ENCODE measurements around the gene PHLDB3. TPM values are rescaled to one million over a fixed set of nuclear protein-coding genes. Genes with fewer than 3 reads are reported as not detected.

Gene PHLDB3
- polyA plus RNA-seq, 1 donor from 2014 or later: 5.6 TPM

DNA sequence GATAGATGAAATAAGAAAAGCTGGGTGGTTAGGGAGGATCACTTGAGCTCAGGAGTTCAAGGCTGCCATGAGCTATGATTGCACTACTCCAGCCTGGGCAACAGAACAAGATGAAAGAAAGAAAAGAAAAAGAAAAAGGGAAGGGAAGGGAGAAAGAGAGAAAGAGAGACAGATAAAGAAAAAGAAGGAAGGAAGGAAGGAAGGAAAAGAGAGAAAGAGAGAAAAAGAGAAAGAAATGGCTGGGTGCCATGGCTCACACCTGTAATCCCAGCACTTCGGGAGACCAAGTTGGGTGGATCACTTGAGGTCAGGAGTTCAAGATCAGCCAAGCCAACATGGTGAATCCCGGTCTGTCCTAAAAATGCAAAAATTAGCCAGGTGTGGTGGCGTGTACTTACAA is 68.8 kb downstream of the PHLDB3 start:
- no peaks in the 10 kb centered on the region for H3K36me3 ChIP-seq (ENCODE audit: insufficient read depth, low read length)
- no peaks in the 10 kb centered on the region for H3K9me3 ChIP-seq (ENCODE audit: low read length)
- no peak overlapping the region for H3K4me3 ChIP-seq (ENCODE audit: low read length)
- H3K79me2 ChIP-seq (replicated peaks; ENCODE audit: insufficient read depth, low read length): no peaks in the 10 kb centered on the region
- no peaks in the 10 kb centered on the region for H3K27me3 ChIP-seq (ENCODE audit: insufficient read depth, low read depth, low read length)
- H3K4me2 ChIP-seq (ENCODE audit: low read length): no peak overlapping the region
- H3F3A ChIP-seq (ENCODE audit: insufficient read depth, low read length, poor library complexity, severe bottlenecking): no peaks in the 10 kb centered on the region
- H4K20me1 ChIP-seq (ENCODE audit: insufficient read depth): no peaks in the 10 kb centered on the region
- no peak for TF ChIP-seq EZH2 (IDR thresholded peaks at IDR 0.05; ENCODE audit: borderline replicate concordance, insufficient read depth, low read length, poor library complexity, severe bottlenecking)
- TF ChIP-seq POLR2AphosphoS5 (IDR thresholded peaks at IDR 0.05): no peak
- TF ChIP-seq, protein P1, sequence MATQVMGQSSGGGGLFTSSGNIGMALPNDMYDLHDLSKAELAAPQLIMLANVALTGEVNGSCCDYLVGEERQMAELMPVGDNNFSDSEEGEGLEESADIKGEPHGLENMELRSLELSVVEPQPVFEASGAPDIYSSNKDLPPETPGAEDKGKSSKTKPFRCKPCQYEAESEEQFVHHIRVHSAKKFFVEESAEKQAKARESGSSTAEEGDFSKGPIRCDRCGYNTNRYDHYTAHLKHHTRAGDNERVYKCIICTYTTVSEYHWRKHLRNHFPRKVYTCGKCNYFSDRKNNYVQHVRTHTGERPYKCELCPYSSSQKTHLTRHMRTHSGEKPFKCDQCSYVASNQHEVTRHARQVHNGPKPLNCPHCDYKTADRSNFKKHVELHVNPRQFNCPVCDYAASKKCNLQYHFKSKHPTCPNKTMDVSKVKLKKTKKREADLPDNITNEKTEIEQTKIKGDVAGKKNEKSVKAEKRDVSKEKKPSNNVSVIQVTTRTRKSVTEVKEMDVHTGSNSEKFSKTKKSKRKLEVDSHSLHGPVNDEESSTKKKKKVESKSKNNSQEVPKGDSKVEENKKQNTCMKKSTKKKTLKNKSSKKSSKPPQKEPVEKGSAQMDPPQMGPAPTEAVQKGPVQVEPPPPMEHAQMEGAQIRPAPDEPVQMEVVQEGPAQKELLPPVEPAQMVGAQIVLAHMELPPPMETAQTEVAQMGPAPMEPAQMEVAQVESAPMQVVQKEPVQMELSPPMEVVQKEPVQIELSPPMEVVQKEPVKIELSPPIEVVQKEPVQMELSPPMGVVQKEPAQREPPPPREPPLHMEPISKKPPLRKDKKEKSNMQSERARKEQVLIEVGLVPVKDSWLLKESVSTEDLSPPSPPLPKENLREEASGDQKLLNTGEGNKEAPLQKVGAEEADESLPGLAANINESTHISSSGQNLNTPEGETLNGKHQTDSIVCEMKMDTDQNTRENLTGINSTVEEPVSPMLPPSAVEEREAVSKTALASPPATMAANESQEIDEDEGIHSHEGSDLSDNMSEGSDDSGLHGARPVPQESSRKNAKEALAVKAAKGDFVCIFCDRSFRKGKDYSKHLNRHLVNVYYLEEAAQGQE (IDR thresholded peaks at IDR 0.05; ENCODE audit: borderline replicate concordance): no peak
- TF ChIP-seq, protein P2, sequence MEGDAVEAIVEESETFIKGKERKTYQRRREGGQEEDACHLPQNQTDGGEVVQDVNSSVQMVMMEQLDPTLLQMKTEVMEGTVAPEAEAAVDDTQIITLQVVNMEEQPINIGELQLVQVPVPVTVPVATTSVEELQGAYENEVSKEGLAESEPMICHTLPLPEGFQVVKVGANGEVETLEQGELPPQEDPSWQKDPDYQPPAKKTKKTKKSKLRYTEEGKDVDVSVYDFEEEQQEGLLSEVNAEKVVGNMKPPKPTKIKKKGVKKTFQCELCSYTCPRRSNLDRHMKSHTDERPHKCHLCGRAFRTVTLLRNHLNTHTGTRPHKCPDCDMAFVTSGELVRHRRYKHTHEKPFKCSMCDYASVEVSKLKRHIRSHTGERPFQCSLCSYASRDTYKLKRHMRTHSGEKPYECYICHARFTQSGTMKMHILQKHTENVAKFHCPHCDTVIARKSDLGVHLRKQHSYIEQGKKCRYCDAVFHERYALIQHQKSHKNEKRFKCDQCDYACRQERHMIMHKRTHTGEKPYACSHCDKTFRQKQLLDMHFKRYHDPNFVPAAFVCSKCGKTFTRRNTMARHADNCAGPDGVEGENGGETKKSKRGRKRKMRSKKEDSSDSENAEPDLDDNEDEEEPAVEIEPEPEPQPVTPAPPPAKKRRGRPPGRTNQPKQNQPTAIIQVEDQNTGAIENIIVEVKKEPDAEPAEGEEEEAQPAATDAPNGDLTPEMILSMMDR (IDR thresholded peaks at IDR 0.05; ENCODE audit: poor library complexity, severe bottlenecking): no peak
- no peak for TF ChIP-seq SMC3 (conservative IDR thresholded peaks at IDR 0.05; ENCODE audit: poor library complexity)
- no peak for TF ChIP-seq MXI1 (conservative IDR thresholded peaks at IDR 0.05; ENCODE audit: poor library complexity, severe bottlenecking)
- TF ChIP-seq EP300 (conservative IDR thresholded peaks at IDR 0.05; ENCODE audit: poor library complexity, severe bottlenecking): no peak
- no peaks in the 10 kb centered on the region for H3K9me2 ChIP-seq (ENCODE audit: insufficient read depth, low read length)
- H2AFZ ChIP-seq (ENCODE audit: low read depth, low read length): no peak overlapping the region
- no peak overlapping the region for H3K27ac ChIP-seq (ENCODE audit: low read length)
- H3K9ac ChIP-seq (ENCODE audit: low read length): no peak overlapping the region

DNA sequence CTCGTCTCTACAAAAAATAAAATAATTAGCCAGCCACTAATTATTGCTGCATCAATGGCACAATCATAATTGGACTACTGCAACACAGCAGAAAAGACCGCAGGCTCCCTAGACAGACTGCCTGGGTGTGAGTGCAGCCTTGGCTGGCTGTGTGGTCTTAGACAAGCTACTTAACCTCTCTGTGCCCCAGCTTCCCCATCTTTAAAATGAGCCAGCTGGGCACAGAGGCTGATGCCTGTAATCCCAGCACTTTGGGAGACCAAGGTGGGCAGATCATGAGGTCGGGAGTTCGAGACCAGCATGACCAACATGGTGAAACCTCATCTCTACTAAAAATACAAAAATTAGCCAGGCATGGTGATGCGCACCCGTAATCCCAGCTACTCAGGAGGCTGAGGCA is 70.9 kb downstream of the PHLDB3 start:
- Histone ChIP-seq H3K9ac (ENCODE audit: low read length) (no peak overlapping the region), H2AFZ (ENCODE audit: low read depth, low read length) (no peak overlapping the region), H4K20me1 (ENCODE audit: insufficient read depth) (no peaks in the 10 kb centered on the region), H3K36me3 (ENCODE audit: insufficient read depth, low read length) (no peaks in the 10 kb centered on the region), H3K9me2 (ENCODE audit: insufficient read depth, low read length) (no peaks in the 10 kb centered on the region), H3K79me2 (replicated peaks; ENCODE audit: insufficient read depth, low read length) (no peaks in the 10 kb centered on the region), H3K9me3 (ENCODE audit: low read length) (no peaks in the 10 kb centered on the region), H3K27ac (ENCODE audit: low read length) (no peak overlapping the region), H3K27me3 (ENCODE audit: insufficient read depth, low read depth, low read length) (no peaks in the 10 kb centered on the region), H3K4me3 (ENCODE audit: low read length) (no peak overlapping the region), H3F3A (ENCODE audit: insufficient read depth, low read length, poor library complexity, severe bottlenecking) (no peaks in the 10 kb centered on the region), H3K4me2 (ENCODE audit: low read length) (no peak overlapping the region)
- TF ChIP-seq TAF1 (IDR thresholded peaks at IDR 0.05; ENCODE audit: low read depth): no peak
- TF ChIP-seq EZH2 (IDR thresholded peaks at IDR 0.05; ENCODE audit: borderline replicate concordance, insufficient read depth, low read length, poor library complexity, severe bottlenecking): no peak
- no peak for TF ChIP-seq POLR2AphosphoS5 (IDR thresholded peaks at IDR 0.05)
- TF ChIP-seq, protein P1 (IDR thresholded peaks at IDR 0.05; ENCODE audit: borderline replicate concordance): no peak
- TF ChIP-seq EP300 (conservative IDR thresholded peaks at IDR 0.05; ENCODE audit: poor library complexity, severe bottlenecking): no peak
- TF ChIP-seq RAD21 (conservative IDR thresholded peaks at IDR 0.05): no peak
- TF ChIP-seq, protein P2 (IDR thresholded peaks at IDR 0.05; ENCODE audit: poor library complexity, severe bottlenecking): no peak
- no peak for TF ChIP-seq MXI1 (conservative IDR thresholded peaks at IDR 0.05; ENCODE audit: poor library complexity, severe bottlenecking)
- no peak for TF ChIP-seq SMC3 (conservative IDR thresholded peaks at IDR 0.05; ENCODE audit: poor library complexity)

Measured in neural cell (in vitro differentiated cells).